CD14-positive monocyte (primary cell): ENCODE measurements around the gene PTPRN2. TPM values are rescaled to one million over a fixed set of nuclear protein-coding genes. Genes with fewer than 3 reads are reported as not detected.

Source experiments
- DNase-seq, 3 donors: peaks; one replicate each; pipeline ENCODE4 v3.0.0-alpha.2; 2011 to 2022
- H2AFZ ChIP-seq: 2 replicates; pipeline ENCODE4 v1.6.0; 2012; ENCODE audit warnings: mild to moderate bottlenecking, low read depth, low read length, inconsistent platforms; ENCODE audit not compliant: insufficient read depth, poor library complexity, severe bottlenecking
- H3K27ac ChIP-seq, 2 donors: 1 replicate in 1 of 2; 2 replicates in 1 of 2; pipeline ENCODE4 v1.5.1; 2012 to 2013; ENCODE audit warnings: low read length in 2 of 2, control low read depth in 1 of 2, inconsistent platforms in 1 of 2, low read depth in 1 of 2, mild to moderate bottlenecking in 1 of 2
- H3K27me3 ChIP-seq, 2 donors: one replicate each; pipeline versions ENCODE4 v1.6.0 to v1.6.1; 2011 to 2013; ENCODE audit warnings: low read length in 2 of 2; ENCODE audit not compliant: control insufficient read depth in 2 of 2, insufficient read depth in 2 of 2
- H3K36me3 ChIP-seq, 2 donors: replicated peaks in 1 of 2; 1 replicate in 1 of 2; 2 replicates in 1 of 2; pipeline versions ENCODE4 v1.5.1 to v1.6.1; 2012 to 2013; ENCODE audit warnings: low read length in 2 of 2, control low read depth in 1 of 2, inconsistent platforms in 1 of 2, mild to moderate bottlenecking in 1 of 2; ENCODE audit not compliant: insufficient read depth in 2 of 2, control insufficient read depth in 1 of 2
- H3K4me1 ChIP-seq, 2 donors: 1 replicate in 1 of 2; 2 replicates in 1 of 2; pipeline versions ENCODE4 v1.5.1 to v1.6.1; 2012 to 2013; ENCODE audit warnings: low read length in 2 of 2, control low read depth in 1 of 2, inconsistent platforms in 1 of 2, mild to moderate bottlenecking in 1 of 2, moderate library complexity in 1 of 2; ENCODE audit not compliant: insufficient read depth in 2 of 2, control insufficient read depth in 1 of 2
- H3K4me2 ChIP-seq: replicated peaks from 2 replicates; pipeline ENCODE3; 2012; ENCODE audit warnings: low read length, moderate library complexity, mild to moderate bottlenecking; ENCODE audit not compliant: poor library complexity, severe bottlenecking; ENCODE audit errors: extremely low read depth
- H3K4me3 ChIP-seq, 3 experiments: fragments of 200-600 bp in 1 of 3; sonication (generic) in 1 of 3; replicated peaks in 1 of 3; 1 replicate in 2 of 3; 2 replicates in 1 of 3; pipeline ENCODE4 v1.5.1; 2011 to 2013; ENCODE audit warnings: low read length in 3 of 3, mild to moderate bottlenecking in 3 of 3, control low read depth in 2 of 3, low read depth in 2 of 3, inconsistent platforms in 1 of 3, moderate library complexity in 1 of 3
- H3K79me2 ChIP-seq: 2 replicates; pipeline ENCODE4 v1.6.0; 2012; ENCODE audit warnings: mild to moderate bottlenecking, control low read depth, inconsistent platforms, low read length, moderate library complexity; ENCODE audit not compliant: insufficient read depth
- H3K9ac ChIP-seq: 2 replicates; pipeline ENCODE4 v1.6.0; 2017; ENCODE audit warnings: low read length, mild to moderate bottlenecking; ENCODE audit not compliant: insufficient read depth, poor library complexity, severe bottlenecking
- H3K9me3 ChIP-seq, 2 donors: replicated peaks in 1 of 2; 1 replicate in 1 of 2; 2 replicates in 1 of 2; pipeline versions ENCODE4 v1.5.1 to v1.6.1; 2012 to 2013; ENCODE audit warnings: low read length in 2 of 2, control low read depth in 1 of 2; ENCODE audit not compliant: control insufficient read depth in 1 of 2, insufficient read depth in 1 of 2
- H4K20me1 ChIP-seq: 2 replicates; pipeline ENCODE4 v1.6.0; 2012; ENCODE audit warnings: mild to moderate bottlenecking, low read length, control low read depth, moderate library complexity; ENCODE audit not compliant: insufficient read depth
- H3K27ac Mint-ChIP-seq, 7 donors: one replicate each; pipeline ENCODE4 v1.8.0; 2020; ENCODE audit warnings: mild to moderate bottlenecking in 7 of 7, mixed read lengths in 7 of 7, moderate library complexity in 6 of 7, inconsistent platforms in 2 of 7
- H3K27me3 Mint-ChIP-seq, 3 donors: one replicate each; pipeline ENCODE4 v1.8.0; 2021 to 2022; ENCODE audit warnings: low read depth in 3 of 3, mild to moderate bottlenecking in 3 of 3, mixed read lengths in 3 of 3, moderate library complexity in 3 of 3, inconsistent platforms in 1 of 3
- H3K36me3 Mint-ChIP-seq, 2 donors: one replicate each; pipeline ENCODE4 v1.8.0; 2020; ENCODE audit warnings: mixed read lengths in 2 of 2, inconsistent platforms in 1 of 2, mild to moderate bottlenecking in 1 of 2
- H3K4me1 Mint-ChIP-seq: one replicate; pipeline ENCODE4 v1.8.0; 2020; ENCODE audit warnings: mild to moderate bottlenecking, mixed read lengths
- H3K4me3 Mint-ChIP-seq, 2 donors: one replicate each; pipeline ENCODE4 v1.8.0; 2020; ENCODE audit warnings: mild to moderate bottlenecking in 2 of 2, mixed read lengths in 2 of 2, moderate library complexity in 1 of 2
- H3K9me3 Mint-ChIP-seq, 7 donors: one replicate each; pipeline ENCODE4 v1.8.0; 2020 to 2022; ENCODE audit warnings: mixed read lengths in 7 of 7, mild to moderate bottlenecking in 6 of 7, moderate library complexity in 6 of 7, inconsistent platforms in 2 of 7
- CTCF ChIP-seq: fragments of 200-600 bp; IDR thresholded peaks from one replicate; pipeline ENCODE4 v1.8.0; 2022; ENCODE audit warnings: antibody characterized with exemption, mild to moderate bottlenecking
- whole genome bisulfite sequencing: methylation state at CpG from one replicate; pipeline ENCODE4 v1.1.5; 2013; ENCODE audit warnings: missing lambda C conversion rate; ENCODE audit not compliant: insufficient coverage; 5-methylcytosine and 5-hydroxymethylcytosine counted together
- intact Hi-C, 2 donors: fragments of 100-400 bp; cut with micrococcal nuclease; formaldehyde crosslinking; loops; one replicate each; pipeline versions ENCODE4 v1.15.0 to v1.15.1; 2023
- polyA plus RNA-seq, 3 donors: library from polyadenylated mRNA; depleted of rRNA in 1 of 3; unstranded in 2 of 3; stranded (reverse) in 1 of 3; fragments of 300-500 nt in 2 of 3; fragments of >200 nt in 1 of 3; fragmentation: Illumina TruSeq in 2 of 3; gene quantifications; 1 replicate in 2 of 3; 2 replicates in 1 of 3; pipeline ENCODE4 v1.2.3, GENCODE V29; 2012 to 2021

PTPRN2 gene
- polyA plus RNA-seq, 3 donors: 0.25 to 1.4 (median 0.97) TPM

GRCh38 chr7:157522954-157523353 lies 1064.7 kb downstream of the PTPRN2 start:
- Histone ChIP-seq H3K79me2 (no peaks in the 10 kb centered on the region), H3K4me1 (no peaks in the 10 kb centered on the region), H2AFZ (no peak overlapping the region), H3K4me3 (no peak overlapping the region), H3K27ac (no peak overlapping the region), H3K9ac (no peak overlapping the region), H4K20me1 (no peaks in the 10 kb centered on the region), H3K36me3 (no peaks in the 10 kb centered on the region), H3K9me3 (no peaks in the 10 kb centered on the region), H3K27me3 (no peaks in the 10 kb centered on the region), H3K4me2 (no peak overlapping the region)
- intact Hi-C loops: no loop called here
- H3K27ac Mint-ChIP-seq: no peak overlapping the region
- H3K9me3 Mint-ChIP-seq: no peaks in the 10 kb centered on the region
- peaks cover 2 to 11% (median 7%) of the 10 kb centered on the region in 3 donors for H3K27me3 Mint-ChIP-seq
- H3K4me3 Mint-ChIP-seq: no peak overlapping the region
- no peak for TF ChIP-seq CTCF
- no peaks in the 10 kb centered on the region for H3K36me3 Mint-ChIP-seq
- 80% methylated on average over 9 of the region's 9 CpGs for WGBS
- no peaks in the 10 kb centered on the region for H3K4me1 Mint-ChIP-seq
- DNase-seq: no peak

GRCh38 chr7:157522189-157522588 lies 1065.4 kb downstream of the PTPRN2 start:
- H3K27ac ChIP-seq: no peak overlapping the region
- H3K4me3 Mint-ChIP-seq: no peak overlapping the region
- TF ChIP-seq CTCF: no peak
- WGBS: 90% methylated on average over 14 of the region's 18 CpGs
- H4K20me1 ChIP-seq: no peaks in the 10 kb centered on the region
- no peak for DNase-seq
- no peaks in the 10 kb centered on the region for H3K36me3 ChIP-seq
- H2AFZ ChIP-seq: no peak overlapping the region
- H3K4me1 Mint-ChIP-seq: no peaks in the 10 kb centered on the region
- no peak overlapping the region for H3K4me2 ChIP-seq
- peaks cover 2 to 9% (median 7%) of the 10 kb centered on the region in 3 donors for H3K27me3 Mint-ChIP-seq
- H3K27ac Mint-ChIP-seq: no peak overlapping the region
- intact Hi-C loops: no loop called here
- no peaks in the 10 kb centered on the region for H3K36me3 Mint-ChIP-seq
- H3K79me2 ChIP-seq: no peaks in the 10 kb centered on the region
- H3K9me3 Mint-ChIP-seq: no peaks in the 10 kb centered on the region
- H3K9me3 ChIP-seq: no peaks in the 10 kb centered on the region
- no peak overlapping the region for H3K9ac ChIP-seq
- no peaks in the 10 kb centered on the region for H3K27me3 ChIP-seq
- H3K4me1 ChIP-seq: no peaks in the 10 kb centered on the region
- H3K4me3 ChIP-seq: no peak overlapping the region
